HG03039 (cell line): ENCODE data around the gene SSU72.
"Not testable (repeated sequence)": the region's sequence is repeated elsewhere in the genome, so short reads cannot be mapped to it uniquely, and the experiment has no call there.

Source experiments
- ATAC-seq: cut with Tn5 transposase; IDR thresholded peaks from one replicate; pipeline ENCODE4 v1.9.1; 2021; ENCODE audit warnings: mild to moderate bottlenecking, moderate library complexity; ENCODE audit not compliant: unreplicated experiment

SSU72 gene

GRCh38 chr1:1543706-1544099 is 31.0 kb downstream of the SSU72 start:
- ATAC-seq: no peak

GRCh38 chr1:1542766-1543705 is 31.6 kb downstream of the SSU72 start:
- no peak for ATAC-seq

DNA sequence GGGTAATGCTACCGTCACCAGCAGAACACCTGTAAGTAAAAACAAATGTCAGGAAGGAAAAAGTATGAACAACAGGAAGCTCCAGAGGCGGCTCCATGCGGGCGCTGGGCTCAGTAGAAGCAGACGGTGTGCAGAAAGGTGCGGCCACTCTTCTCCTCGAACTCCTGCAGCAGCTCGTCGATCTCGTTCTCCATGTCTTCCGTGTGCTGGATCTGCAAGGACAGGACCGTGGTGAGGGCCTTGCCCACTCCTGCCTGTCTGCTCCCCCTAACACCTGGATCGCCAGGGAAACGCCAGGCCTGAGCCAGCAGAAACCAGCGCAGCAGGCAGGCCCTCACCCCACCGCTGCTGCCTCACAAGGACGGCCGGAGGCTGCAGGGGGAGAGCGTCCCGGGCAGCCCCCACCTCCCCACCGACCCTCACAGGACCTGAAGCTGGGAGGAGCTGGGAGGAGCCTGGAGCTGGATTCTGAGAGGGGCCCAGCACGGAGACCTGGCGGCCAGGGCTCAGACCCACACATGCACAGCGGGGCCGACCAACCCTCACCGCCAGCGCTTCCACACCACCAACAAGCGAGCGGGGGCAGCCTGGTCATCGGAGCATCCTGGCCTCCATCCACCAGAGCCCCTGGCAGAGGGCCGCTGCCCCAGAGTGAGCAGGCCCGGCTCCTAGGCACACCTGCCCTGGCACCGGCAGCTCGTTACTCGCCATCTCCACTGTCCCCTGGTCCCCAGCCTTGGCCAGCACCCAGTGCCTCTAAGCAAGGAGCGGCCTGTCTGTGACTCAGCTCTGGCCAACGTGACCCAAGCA is 32.5 kb downstream of the SSU72 start:
- no peak for ATAC-seq

DNA sequence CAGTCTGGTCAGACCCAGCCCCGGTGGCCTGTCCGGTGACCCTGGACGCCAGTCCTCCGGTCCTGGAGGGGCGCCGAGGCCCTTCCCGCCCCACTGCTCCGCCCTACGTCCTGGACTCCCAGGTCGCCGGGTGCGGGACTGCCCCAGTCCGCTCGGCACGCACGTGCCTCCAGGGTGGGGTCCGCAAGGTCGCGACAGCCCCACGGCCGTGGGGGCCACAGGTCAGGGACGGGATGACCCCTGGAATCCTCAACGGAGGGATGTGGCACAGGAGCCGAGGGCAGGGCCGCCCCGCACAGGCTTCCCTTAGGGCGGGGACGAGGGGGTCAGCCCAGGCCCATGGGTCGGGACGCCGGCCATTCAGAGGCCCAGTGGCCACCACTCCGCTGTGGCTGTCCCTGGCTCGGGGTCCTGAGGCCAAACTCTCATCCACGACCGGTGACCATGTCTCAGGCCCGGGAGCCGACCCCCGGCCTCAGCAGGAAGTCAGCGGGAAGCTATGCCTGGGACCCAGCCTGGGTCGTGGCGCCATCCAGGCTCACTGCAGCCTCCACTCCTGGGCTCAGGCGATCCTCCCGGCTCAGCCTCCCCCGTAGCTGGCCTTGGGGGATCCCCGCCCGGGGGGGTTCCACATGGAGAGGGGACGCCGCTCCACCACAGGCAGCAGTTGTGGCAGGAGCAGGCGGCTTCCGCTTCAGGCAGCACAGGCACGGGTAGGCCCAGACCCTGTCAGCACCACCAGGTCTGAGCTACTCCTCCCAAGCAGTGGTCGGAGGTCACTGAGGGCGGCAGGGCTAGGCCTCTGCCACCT is 33.6 kb downstream of the SSU72 start:
- ATAC-seq: no peak

DNA sequence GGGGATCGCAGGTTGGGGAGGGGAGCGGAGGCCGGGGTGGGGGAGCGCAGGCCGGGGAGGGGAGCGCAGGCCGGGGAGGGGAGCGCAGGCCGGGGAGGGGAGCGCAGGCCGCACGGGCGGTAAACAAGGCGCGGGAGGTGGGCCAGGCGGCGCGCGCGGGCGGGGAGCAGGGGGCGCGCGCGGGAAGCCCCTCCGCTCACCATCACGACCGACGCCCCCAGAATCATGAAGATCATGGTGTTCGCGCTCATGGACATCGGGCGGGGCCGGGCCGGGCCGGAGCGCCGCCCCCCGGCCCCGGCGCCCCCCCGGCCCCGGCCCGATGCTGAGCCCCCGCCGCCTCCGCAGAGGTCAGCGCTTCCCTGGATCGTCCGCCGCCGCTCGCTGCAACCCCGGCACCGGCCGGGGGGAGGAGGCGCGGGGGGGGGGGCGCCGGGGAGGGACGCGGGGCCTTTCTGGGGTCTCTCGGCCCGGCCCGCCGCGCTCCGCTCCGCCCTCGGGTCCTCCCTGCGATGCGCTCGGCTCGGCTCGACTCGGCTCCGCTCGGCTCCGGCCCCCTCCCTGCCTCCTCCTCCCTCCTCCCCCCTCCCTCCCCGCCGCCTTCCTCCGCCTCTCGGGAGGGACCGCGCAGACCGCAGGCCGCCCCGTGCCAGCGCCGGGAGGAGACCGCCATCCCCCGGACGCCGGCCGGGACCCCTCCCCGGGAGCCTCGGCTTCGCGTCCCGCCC is 34.4 kb downstream of the SSU72 start, which contains the start of gene TMEM240:
Gene TMEM240 (minus strand): TSS at position 535 of the 728 bp plus-strand sequence. CDS start 278 bp downstream, at position 257.
- ATAC-seq: no peak

GRCh38 chr1:1539310-1540089 is 35.2 kb downstream of the SSU72 start:
- no peak for ATAC-seq

GRCh38 chr1:1538989-1539309 is 35.7 kb downstream of the SSU72 start:
- no peak for ATAC-seq

- ATAC-seq: no peak
Measured at GRCh38 chr1:1538334-1538733, 36.3 kb downstream of the SSU72 start.

- ATAC-seq: no peak
Measured at GRCh38 chr1:1537626-1538250, 36.9 kb downstream of the SSU72 start.

DNA sequence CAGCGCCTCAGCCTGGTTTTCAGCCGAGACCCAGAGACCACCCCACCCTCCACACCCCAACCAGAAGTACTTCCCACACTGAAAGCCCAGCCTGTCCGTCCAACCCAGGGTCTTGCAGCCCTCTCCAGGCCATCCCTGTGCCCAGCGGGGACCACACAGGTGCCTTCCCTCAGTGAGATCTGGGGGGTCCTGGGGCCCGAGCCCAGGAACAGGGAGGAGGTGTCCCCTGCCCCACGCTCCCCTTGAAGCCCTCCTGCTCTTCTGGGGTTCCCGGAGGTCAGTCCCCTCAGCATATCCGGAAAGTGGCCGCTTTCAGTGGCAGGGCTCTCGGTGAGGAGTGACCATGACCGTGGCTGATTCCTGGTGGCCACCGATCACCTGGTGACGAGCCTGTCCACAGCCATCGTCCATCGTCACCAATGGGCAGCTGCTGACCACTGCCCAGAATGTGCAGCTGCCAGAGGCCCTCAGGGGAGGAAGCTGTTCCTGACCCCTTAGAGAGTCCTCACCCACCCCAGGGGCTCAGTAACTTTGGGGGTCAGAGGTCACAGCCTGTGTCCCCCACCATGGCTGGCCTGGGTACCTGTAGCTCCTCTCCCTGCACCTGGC is 37.6 kb downstream of the SSU72 start:
- ATAC-seq: no peak

DNA sequence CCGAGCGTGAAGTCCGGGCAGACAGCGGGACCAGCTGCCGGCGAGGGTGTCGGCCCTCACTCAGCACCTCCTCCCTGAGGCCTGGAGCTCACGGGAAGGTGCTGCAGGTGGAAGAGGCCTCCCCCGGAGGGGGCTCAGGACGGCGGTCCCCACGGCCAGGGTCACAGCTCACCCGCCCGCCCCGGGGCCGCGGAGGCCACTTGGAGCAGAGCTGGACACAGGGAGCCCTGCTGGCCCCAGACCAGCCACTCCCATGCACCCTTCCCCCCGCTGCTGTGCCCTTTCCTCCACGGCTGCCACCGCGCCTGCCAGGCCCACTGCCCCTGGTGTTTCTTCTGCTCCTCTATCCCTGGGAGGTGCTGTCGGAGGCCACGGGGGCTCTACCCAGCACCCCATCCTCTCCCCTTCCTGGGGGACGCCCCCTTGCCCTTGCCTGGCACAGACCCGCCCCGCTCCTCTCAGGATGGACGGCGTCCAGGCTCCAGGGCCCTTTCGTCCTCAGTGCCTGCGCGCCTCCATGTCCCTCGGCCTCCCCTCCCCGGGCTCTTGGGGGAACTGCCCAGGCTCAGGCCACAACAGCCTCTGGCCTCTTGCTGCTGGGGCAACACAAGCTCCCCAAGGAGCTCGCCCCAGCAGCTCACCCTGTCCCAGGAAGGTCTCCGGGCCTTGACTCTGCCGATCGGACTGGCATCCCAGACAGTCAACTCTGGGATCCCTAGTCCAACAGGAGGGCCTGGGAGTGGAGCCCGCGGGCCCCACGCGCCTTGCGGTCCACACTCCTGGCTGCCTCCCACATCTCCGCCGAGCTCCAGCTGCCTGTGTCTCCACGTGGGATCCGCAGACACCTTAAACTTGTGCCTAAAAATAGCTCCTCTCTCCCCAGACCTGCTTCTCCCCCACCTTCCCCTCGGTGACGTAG is 38.4 kb downstream of the SSU72 start:
- no peak for ATAC-seq

- ATAC-seq: no peak
Measured at GRCh38 chr1:1535201-1536018, 39.3 kb downstream of the SSU72 start.

DNA sequence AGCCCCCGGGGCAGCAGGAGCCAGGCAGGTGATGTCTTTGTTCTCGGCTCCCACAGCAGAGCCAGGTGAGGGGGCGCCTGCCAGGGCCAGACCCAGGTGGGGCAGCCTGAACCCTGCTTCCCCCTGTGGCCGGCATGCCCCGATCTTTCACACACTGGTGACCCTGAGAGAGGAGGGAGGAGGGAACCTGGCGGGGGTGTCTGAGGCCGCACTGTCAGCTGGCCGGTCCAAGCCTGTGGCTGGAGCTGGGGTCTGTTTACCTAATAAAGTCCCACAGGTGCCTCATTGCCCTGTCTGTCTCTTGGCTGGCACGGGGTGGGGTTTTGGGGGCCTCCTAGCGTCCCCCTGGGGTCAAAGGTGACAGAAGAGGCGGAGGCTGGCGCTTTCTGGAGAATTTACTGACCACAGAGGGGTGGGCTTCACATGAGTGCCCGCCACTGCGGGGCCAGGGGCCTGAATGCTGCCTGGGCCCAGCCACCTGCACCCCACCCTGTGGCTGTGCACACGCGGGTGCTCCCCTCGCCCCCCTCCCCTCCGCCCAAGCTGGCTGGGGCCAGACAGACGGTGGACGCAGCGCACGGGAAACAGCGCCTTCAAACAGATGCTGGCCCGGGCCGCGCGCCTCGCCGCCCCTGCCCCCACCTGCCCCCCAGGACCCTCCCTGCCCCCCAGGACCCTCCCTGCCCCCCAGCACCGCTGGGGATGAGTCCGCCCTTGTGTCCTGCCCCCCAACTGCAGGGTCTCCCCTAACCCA is 40.1 kb downstream of the SSU72 start:
- no peak for ATAC-seq

- not testable (repeated sequence) for ATAC-seq
Measured at GRCh38 chr1:1533894-1534291, 40.8 kb downstream of the SSU72 start.

GRCh38 chr1:1533176-1533893 is 41.3 kb downstream of the SSU72 start:
- ATAC-seq: not testable (repeated sequence)
